CD4-positive, alpha-beta T cell treated with Interleukin-4 for 1 hour (primary cell): ENCODE measurements around the gene BTG4.

ENCODE experiments used
- DNase-seq, 2 donors: peaks; one replicate each; pipeline ENCODE4 v3.0.0-alpha.2; 2020 to 2022

Gene BTG4

DNA sequence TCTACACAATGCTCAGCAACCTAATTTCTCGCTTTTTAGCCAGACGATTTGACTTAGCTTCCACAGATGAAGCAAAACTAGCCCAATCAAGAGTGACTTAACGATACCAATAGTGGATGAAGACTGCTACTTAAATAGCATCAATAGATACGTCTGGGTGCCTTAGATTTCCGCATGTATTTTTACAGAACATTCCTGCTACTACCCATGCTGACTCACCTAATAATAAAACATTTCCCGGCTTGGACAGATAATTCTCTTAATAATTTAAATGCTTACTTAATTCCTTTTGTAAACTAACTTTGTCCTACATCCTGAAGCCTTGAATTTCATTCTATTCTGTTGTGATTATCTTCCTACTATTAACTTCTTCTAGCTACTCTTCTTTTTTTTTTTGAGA lies 23.1 kb upstream of the BTG4 start:
- DNase-seq = no peak

DNA sequence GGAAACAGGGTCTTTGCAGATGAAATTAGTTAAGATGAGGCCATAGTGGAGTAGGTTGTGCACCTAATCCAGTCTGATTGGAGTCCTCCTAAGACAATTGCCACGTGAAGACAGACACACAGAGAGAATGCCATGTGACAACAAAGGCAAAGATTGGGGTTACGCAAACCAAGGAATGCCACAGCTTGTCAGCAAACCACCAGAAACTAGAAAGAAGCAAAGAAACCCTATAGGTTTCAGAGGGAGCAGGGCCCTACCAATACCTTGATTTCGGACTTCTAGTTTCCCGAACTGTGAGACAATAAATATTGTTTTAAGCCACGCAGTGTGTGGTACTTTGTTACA lies 20.2 kb upstream of the BTG4 start:
- no peak for DNase-seq

DNA sequence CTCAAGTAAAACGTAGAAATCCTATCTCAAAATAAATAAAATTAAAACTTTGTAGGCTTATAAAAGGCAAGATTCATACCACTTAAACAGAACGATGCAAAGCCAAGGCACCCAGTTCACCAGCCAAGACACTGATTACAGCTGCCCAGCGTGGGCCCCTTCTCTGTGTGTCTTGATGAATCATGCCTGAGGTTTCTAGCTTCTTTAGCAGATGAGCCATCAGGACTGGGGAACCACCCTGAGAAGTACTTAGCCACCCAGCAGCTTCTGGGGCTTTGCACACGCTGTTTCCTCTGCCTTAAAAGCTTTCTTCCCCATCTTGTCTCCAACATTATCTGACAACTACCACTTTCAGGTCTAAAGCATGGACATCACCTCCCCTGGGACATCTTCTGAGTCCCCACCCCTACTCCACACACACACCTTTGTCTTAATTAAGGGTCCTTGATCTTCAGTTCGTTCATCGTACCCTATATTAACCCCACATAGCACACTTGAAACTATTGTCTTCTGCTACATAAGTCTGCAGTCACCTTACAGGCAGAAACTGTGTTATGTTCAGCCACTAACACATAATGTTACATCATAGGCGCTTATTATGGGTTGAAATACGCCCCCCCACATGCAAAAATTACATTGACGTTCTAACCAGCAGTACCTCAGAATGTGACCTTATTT lies 19.6 kb upstream of the BTG4 start:
- peak in 1 of 2 donors; percentile 38 for DNase-seq

DNA sequence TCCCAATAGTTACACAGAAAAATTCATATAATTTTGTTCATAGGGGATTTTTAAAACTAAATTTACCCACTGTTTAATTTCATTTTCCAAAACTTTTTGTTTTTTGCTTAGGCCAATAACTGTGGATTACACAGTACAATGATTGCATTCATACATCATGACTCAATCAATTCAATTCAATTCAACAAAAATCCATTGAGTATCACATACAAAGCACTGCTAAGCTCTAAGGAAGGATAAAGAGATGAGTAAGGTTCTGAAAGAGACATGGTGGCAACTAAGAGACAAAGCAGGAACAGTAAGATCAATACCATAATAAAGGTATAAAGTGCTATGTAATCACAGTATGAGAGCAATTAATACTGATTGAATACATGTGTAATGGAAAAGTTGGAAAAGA lies 18.9 kb upstream of the BTG4 start:
- DNase-seq = no peak

DNA sequence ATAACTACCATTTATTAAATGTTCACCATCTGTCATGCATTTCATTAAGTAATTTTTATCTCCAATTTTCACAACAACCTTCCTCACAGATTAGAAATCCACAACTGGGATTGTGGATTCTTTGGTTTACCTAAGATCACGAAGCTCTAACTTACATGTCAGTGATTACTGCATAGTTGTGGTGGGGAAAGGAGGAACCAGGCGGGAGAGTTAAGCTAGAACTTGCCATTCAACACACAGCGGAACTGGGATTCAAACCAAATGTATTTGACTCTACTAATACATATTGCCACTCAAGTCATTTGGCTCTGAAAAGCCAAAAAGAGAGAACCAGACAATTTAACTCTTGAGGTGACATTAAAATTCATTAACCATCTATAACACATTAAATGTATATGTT lies 17.9 kb upstream of the BTG4 start:
- no peak for DNase-seq

DNA sequence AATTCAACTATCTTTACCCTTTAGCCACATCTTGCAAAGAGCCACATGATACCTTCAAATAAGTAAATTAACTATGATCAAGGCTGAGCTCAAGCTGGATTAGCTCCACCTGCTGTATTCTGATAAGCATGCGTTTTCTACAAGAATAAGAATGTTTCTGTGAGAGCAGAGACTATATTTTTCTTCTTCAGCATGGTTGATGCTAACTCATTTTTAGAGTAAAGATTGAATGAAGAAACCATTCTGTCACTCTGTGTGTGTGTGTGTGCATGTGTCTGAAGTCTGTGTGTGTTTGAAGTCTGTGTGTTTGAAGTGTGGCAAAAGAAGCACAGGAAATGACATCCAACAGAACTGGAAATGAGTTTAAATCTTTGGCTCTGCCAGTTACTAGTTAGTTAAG lies 16.4 kb upstream of the BTG4 start:
- DNase-seq = peak; percentile 30 to 58

DNA sequence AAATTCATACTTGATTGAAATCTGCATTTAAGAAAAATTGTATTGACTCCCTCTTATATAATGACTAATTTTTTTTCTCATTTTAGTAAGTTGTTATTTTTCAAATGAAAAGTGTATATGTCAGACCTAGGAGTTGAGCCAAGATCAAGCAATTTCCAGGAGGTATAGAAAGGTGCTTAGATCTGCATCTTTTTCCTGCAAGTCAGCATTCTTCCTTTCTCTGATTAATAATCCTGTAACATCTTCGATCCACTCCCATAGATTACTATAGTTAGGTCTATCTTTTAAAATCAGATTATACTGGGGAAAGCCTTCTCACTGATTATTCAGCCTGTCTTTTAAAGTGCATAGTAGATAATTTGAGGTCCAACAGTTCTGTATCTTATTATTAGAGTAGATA lies 15.1 kb upstream of the BTG4 start:
- DNase-seq = no peak

DNA sequence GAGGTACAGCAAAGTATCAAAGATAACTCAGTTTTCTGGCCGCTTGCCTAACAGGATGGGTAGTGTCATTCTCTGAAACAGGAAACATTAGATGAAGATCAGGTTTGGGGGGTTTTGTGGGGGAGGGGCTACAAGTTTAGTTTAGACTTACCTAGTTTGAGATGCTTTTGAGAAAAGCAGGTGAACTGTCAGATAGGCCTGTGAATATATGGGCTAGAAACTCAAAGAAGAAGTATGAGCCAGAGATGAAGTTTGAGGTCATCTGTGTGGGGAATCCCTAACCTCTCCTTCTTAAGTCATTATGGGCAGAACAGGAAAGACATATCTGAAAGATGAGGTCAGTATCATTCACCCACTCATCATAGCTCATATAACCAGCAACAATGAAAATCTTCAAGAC lies 14.3 kb upstream of the BTG4 start:
- DNase-seq = no peak

DNA sequence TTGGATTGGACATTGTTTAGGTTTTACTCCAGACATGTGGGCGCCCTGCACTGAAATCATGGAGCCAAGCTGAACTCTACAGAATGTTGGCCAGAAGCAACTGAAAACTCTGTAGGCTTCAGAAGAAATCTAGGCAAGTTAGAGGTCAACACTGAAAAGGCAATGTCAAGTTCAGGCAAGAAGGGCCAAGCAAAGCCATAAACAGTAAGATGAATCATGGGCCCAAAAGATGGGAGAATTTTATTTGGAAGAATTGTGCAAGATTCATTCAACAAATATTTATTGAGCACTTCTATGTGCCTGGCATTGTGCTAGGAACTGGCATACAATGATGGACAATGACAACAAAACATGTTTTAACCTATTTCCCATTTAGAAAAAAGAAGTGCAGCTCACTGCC lies 13.3 kb upstream of the BTG4 start:
- no peak for DNase-seq

DNA sequence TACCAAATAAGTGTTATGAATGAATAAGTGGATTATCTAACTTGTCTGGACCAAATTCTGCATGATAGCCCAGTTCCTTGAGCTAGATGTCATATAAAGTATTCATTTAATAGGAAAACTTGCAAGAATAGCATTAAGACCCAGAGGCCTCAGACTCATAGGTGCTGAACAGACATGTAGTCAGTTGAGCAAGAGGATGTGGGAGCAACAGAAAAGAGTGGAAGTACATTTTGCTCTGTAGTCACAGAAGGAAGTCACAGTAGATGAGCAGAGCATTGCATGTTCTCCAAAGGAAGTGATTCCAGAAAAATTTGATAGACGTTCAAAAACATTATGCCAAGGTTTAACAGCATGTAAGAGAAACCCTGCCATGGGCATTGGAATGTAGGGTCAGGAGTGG lies 11.9 kb upstream of the BTG4 start:
- no peak for DNase-seq

DNA sequence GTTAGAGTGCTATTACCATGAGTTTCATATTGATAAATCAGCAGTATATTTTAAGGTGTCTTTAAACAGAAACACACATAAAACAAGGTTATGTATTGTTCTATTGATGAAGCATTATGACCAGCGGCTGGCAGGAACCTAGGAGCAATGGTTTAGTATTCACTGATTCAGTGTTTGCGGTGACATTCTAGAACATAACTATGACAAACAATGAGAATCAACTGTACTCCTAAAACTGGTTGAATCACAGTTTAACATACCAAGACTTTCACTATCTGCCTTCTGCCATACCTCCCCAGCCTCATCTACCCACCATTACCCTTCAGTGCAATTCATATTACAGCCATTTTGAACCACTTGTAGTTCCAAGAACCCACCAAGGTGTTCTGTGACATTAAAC lies 11.2 kb upstream of the BTG4 start:
- DNase-seq = no peak

DNA sequence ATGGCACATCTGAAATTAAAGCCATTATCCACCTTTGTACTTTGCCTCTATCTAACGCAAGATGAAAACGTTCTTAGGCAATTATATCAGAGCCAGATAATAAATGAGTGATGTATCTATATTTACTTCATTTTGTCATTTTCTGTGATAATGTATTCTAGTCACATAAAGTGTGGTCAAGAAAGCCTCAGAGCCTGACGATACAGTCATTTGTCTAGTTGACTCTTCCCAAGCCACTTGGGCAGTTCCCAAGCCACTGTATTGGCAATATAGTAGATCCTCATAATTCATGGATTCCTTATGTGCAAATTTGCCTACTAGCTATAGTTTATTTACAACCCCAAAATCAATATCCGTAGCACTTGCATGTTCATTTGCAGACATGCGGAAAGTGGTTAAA lies 10.2 kb upstream of the BTG4 start:
- no peak for DNase-seq

DNA sequence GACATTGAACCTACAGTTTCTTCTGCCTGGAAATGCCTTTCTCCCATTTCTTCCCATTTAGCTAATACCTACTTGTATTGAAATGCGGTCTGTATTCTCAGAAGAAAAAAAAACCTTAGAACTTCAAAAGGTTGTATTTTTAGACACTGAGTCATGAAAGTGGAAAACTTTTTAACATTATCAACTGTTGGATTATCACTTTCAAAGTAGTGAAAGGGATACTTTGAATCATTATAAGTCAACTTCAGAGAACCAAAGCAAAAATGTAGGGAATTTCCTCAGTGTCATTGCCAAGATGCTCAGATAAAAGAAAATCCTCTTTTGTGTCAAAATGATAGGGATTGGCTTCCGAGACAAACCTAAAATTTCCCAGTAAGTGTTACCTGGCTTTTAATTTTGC lies 8.9 kb upstream of the BTG4 start:
- no peak for DNase-seq

DNA sequence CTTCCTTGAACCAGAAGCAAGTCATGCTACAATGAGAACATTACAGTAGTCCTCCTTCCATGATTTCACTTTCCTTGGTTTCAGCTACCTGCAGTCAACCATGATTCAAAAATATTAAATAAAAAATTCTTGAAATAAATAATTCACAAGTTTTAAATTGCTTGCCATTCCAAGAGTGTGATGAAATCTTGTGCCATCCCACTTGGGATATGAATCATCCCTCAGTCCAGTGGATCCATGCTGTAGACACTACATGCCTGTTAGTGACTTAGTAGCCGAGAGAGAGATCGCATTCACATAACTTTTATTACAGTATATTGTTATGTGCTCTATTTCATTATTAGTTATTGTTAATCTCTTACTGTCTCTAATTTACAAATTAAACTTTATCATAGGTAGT lies 8.4 kb upstream of the BTG4 start:
- no peak for DNase-seq

DNA sequence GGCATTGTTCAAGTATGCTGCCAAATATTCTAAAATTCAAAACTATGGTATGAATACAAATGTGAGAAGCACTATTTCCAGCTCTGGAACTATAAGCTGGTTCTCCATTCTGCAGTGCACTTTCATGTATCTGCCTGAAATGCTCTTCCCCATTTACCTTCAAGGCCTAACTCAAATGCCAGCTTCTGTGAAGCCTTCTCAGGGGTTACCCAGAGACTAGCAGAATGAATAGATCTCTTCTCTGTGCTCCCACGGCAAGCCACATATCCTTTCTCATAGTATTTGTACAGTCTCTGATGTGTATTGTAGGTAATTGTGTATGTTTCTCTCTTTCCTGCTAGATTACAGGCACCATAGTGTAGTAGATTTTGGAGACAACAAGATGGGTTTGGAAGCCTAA lies 6.5 kb upstream of the BTG4 start:
- DNase-seq = no peak

DNA sequence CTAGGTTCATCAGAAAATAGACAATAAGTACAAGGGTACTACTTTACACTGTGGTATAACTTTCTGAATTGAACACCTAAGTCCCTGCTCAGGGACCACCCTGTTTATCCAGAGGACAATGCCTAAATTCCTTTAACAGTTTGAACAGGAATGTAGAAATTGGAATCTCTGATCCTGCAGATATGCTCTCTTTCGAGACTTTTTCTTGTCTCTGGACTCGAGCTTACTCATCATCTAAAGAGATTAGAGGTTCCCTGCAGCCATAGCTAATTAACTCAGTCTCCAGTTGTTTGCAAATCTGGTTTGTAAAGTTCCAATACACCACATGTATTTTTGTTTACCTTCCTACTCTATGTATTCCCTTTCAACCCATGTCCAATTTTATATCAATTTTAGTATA lies 3.4 kb upstream of the BTG4 start:
- DNase-seq = no peak

DNA sequence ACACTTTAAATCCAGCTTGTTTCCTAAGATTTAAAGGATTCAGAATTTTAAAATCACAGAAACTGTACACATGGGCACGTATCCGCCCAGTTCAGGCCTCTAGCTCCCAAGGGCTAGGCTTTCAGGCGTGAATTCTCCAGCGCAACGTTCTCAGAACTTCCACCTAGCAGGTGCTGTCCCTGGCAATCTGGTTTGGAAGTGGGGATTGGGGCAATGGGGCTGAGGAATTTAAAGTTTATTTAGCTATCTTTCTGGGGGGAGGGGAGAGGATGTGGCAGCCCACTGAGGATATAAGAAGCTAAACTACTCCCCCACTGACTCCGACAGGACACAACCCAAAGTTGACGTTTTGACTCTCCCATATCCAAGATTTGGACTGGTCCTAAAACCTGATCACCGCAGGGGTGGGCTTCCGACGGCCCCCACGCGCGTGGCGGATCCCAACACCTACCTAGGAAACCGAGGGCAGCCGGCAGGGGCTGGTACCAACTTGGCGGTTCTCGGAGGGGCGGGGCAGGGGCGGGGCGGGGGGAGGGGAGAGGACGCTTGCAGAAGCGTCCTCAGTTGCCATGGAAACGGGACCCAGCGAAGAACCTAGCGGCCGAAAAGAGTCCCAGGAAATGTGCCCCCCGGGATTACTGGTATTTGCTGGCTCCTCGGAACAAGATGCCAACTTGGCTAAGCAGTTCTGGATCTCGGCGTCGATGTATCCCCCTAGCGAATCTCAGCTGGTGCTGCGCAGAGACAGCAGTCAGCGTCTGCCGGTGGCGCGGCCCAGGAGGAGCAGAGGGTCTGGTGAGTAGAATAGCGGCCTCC lies 2.2 kb upstream of the BTG4 start, which contains the start of gene HOATZ:
TSS of gene HOATZ (plus strand) at position 563 of the 816 bp plus-strand sequence. CDS start at position 570, 7 bp downstream.
- DNase-seq = no peak

DNA sequence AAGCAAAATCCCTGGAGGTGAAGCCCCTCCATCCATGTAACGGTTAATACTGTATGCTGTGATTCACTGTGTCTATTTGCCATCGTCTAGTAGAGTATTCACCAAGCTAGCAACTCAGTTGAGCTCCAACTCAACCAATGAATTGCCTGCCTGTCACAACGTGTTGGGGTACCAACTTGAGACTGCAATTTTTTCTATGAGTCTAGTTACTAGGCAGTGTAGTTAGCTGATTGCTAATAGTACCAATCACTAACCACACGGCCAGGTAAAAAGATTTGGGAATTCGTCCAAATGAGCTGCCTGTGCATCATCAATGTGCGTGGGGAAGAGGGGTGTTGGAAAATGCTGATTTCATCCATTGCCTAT lies 1.0 kb upstream of the BTG4 start:
- DNase-seq = no peak

DNA sequence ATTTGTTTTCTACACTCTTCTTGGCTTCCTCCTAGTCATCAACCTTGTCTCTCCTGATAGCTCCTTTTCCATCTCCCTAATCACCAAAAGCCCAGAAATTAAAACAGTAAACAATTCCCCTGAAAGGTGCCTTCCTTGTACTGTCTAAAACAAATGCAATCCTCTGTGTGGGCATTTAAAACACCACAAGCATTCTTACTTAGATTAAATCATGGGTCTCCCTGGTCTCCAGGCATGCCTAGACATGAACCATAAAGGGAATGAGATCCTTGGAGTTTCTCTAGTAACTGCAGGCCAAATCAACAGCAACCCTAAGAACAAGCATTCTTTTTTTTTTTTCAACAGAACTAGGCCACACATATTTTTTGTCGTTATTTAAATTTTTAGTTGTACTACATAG lies 1.9 kb downstream of the BTG4 start:
- DNase-seq = no peak

DNA sequence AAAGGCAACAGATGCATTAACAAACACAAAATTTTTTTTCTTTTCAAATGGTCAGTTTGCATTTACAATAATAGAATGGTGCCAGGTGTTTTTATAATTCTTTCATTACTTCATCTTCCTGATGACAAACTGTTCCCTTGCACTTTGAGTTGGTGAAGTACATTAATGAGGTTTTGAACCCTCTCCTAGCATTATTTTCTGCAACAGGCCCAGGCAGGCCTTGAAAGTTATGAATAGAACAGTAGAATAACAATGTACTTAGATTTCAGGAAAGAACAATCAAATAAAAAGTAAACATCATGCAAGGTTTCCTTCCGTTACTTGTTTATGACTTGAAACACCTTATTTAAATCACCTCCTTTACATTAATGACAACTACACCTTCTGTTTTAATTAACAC lies 9.6 kb downstream of the BTG4 start:
- no peak for DNase-seq

DNA sequence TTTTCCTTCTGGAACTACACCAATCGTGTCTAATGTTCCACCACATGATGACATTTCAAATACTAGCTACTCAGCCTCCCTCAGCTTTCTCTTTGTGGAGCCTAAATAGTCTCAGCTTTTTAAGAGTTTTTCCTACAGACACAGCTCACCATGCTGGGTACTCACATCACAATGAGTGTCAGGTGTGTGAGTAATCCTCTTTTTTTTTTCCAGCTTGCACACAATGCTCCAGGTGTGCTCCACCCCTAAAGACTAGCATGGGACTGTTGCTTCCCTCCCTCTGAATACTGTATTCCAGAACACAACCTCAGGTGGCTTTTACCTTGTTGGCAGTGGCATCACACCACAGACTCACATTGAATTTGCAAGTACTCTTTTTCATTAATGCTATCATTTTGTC lies 11.7 kb downstream of the BTG4 start:
- no peak for DNase-seq

DNA sequence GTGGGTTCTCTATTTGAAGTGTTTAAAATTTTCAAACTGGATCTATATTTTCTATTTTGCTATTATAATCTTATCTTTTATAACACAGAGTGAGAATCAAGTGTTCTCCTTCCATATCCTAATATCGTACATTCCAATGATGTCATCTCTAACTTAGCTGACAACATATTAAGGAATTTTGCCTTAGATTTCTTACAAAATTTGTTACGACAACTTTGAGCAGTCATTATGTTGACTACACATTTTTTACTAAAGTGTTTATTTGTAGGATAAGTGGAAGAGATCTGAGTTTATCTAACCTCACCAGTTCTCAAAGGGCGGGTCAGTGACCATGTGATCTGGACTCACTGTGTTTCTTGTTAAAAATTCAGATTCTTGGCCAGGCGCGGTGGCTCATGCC lies 12.7 kb downstream of the BTG4 start:
- no peak for DNase-seq

DNA sequence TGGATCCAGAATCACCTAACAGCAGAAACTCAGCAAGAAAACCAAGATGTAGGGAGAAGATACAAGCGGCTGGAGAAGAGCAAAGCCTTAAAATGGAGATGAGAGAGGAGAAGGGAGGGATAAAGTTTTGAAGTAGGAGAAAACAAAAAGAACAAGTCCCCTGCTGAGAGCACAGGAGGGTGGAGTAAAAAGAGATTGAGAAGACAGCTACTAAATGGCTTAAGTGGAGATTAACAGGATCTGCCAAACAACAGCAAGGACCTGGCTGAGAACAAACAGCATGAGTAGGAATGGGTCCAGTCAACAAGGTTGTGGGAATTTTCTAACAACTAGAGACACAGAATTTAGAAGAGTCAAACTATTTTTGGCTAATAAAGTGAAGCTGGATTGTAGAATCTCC lies 18.1 kb downstream of the BTG4 start:
- no peak for DNase-seq

DNA sequence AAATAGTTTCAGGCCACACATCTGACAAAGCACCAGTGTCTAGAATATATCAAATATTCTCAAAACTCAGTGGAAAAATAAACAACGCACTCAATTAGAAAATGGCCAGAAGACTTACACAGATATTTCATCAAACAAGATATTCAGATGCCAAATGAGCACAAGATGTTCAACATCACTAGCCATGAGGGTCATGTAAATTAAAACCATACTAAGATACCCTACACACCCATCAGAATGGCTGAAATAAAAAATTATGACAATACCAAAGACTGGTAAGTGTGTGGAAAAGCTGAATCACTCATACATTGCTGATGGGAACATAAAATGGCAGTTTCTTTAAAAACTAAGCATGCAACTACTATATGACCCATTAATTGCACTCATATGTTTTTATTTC lies 21.7 kb downstream of the BTG4 start:
- DNase-seq = no peak

DNA sequence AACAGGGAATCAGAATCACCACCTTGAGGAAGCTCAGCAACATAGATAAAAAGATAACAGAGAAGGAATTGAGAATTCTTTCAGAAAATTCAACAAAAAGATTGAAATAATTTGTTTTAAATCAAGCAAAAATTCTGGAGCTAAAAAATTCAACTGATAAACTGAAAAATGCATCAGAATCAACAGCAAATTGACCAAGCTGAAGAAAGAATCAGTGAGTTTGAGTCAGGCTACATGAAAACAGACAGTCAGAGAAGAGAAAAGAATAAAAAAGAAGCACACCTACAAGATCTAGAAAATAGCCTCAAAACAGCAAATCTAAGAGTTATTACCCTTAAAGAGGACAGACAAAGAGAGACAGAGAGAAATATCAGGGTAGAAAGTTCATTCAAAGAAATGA lies 28.8 kb downstream of the BTG4 start:
- no peak for DNase-seq
